H1 (cell line): ENCODE results near the gene CCDC91. TPM values are rescaled to one million over a fixed set of nuclear protein-coding genes. Genes with fewer than 3 reads are reported as not detected.

ENCODE experiments used
- CTCF ChIA-PET: fragments of 300-600 bp; sonication (Branson Sonifier 250); formaldehyde crosslinking; loops from one replicate; lab custom pipeline; 2021; ENCODE audit not compliant: partially characterized antibody; lab: Charles Lee
- POLR2A ChIA-PET: fragments of 300-600 bp; sonication (Branson Sonifier 250); formaldehyde crosslinking; loops from one replicate; lab custom pipeline; 2021; ENCODE audit warnings: inconsistent platforms; ENCODE audit not compliant: partially characterized antibody; lab: Charles Lee
- DNase-seq, 2 experiments: peaks; one replicate each; pipeline versions ENCODE4 v3.0.0 to v3.0.0-alpha.2; 2010 to 2022; ENCODE audit warnings: low spot score in 2 of 2, low read depth in 1 of 2, mixed read lengths in 1 of 2
- FAIRE-seq: peaks from 2 replicates; lab custom pipeline; 2011; peaks lifted over from hg19 to GRCh38; lab: Jason Lieb, UNC
- H2AFZ ChIP-seq: 2 replicates; pipeline ENCODE4 v1.8.1; 2012; ENCODE audit warnings: low read length, inconsistent platforms
- H2AK5ac ChIP-seq: 2 replicates; pipeline ENCODE4 v1.6.1; 2013; ENCODE audit warnings: low read depth, low read length
- H2BK120ac ChIP-seq: replicated peaks from 2 replicates; pipeline ENCODE3; 2013; ENCODE audit warnings: low read depth, low read length, inconsistent platforms
- H2BK12ac ChIP-seq: 2 replicates; pipeline ENCODE4 v1.6.1; 2013; ENCODE audit warnings: low read depth, low read length
- H2BK15ac ChIP-seq: 2 replicates; pipeline ENCODE4 v1.6.1; 2013; ENCODE audit warnings: low read length
- H2BK20ac ChIP-seq: 2 replicates; pipeline ENCODE4 v1.6.1; 2013; ENCODE audit warnings: low read length
- H2BK5ac ChIP-seq: 2 replicates; pipeline ENCODE4 v1.6.1; 2013; ENCODE audit warnings: low read depth, low read length
- H3K14ac ChIP-seq: 2 replicates; pipeline ENCODE4 v1.6.1; 2013; ENCODE audit warnings: inconsistent platforms; ENCODE audit not compliant: insufficient read length
- H3K18ac ChIP-seq: 2 replicates; pipeline ENCODE4 v1.6.1; 2013; ENCODE audit warnings: low read length; ENCODE audit errors: extremely low read depth
- H3K23ac ChIP-seq: 2 replicates; pipeline ENCODE4 v1.6.1; 2013; ENCODE audit warnings: inconsistent platforms; ENCODE audit not compliant: insufficient read length
- H3K23me2 ChIP-seq: 2 replicates; pipeline ENCODE4 v1.6.1; 2013; ENCODE audit warnings: low read depth, low read length
- H3K27ac ChIP-seq: 2 replicates; pipeline ENCODE4 v1.6.1; 2011; ENCODE audit warnings: low read depth, low read length, inconsistent platforms
- H3K27me3 ChIP-seq, 4 experiments: replicated peaks in 1 of 4; 1 replicate in 1 of 4; 2 replicates in 3 of 4; pipeline versions ENCODE4 v1.6.1 to v1.8.1; 2011 to 2013; ENCODE audit warnings: low read length in 3 of 4, mild to moderate bottlenecking in 3 of 4, inconsistent platforms in 2 of 4, mixed read lengths in 2 of 4, moderate library complexity in 1 of 4; ENCODE audit not compliant: control insufficient read depth in 3 of 4, insufficient read depth in 3 of 4; ENCODE audit errors: extremely low read depth in 1 of 4
- H3K36me3 ChIP-seq, 4 experiments: 2 replicates each; pipeline versions ENCODE4 v1.6.1 to v1.8.1; 2011 to 2013; ENCODE audit warnings: mild to moderate bottlenecking in 4 of 4, low read length in 3 of 4, moderate library complexity in 2 of 4, control low read depth in 1 of 4, inconsistent platforms in 1 of 4; ENCODE audit not compliant: insufficient read depth in 4 of 4, control insufficient read depth in 2 of 4
- H3K4ac ChIP-seq: replicated peaks from 2 replicates; pipeline ENCODE3; 2013; ENCODE audit warnings: low read length, low read depth, mixed read lengths, inconsistent platforms; ENCODE audit not compliant: insufficient read length
- H3K4me1 ChIP-seq, 4 experiments: replicated peaks in 1 of 4; 1 replicate in 1 of 4; 2 replicates in 3 of 4; pipeline versions ENCODE4 v1.6.1 to v1.8.1; 2011 to 2013; ENCODE audit warnings: low read length in 3 of 4, inconsistent platforms in 2 of 4, mixed read lengths in 1 of 4; ENCODE audit not compliant: insufficient read depth in 4 of 4, control insufficient read depth in 3 of 4
- H3K4me2 ChIP-seq, 2 experiments: 2 replicates each; pipeline versions ENCODE4 v1.6.1 to v1.8.1; 2011 to 2013; ENCODE audit warnings: low read depth in 2 of 2, low read length in 2 of 2, control low read depth in 1 of 2, inconsistent platforms in 1 of 2, mild to moderate bottlenecking in 1 of 2; ENCODE audit not compliant: insufficient read depth in 1 of 2
- H3K4me3 ChIP-seq, 4 experiments: fragments of 200-600, 300-600 bp in 1 of 4; sonication (generic), shearing (Covaris generic), sonication (Bioruptor Twin) in 1 of 4; 2 replicates each; pipeline versions ENCODE4 v1.5.1 to v1.8.1; 2011 to 2016; ENCODE audit warnings: low read length in 4 of 4, low read depth in 3 of 4, control low read depth in 2 of 4, inconsistent platforms in 2 of 4, mild to moderate bottlenecking in 2 of 4, mixed read lengths in 1 of 4, moderate library complexity in 1 of 4; ENCODE audit not compliant: insufficient read depth in 2 of 4; ENCODE audit errors: extremely low read depth in 1 of 4
- H3K56ac ChIP-seq: replicated peaks from 2 replicates; pipeline ENCODE3; 2013; ENCODE audit warnings: low read depth, mild to moderate bottlenecking, mixed read lengths, low read length, inconsistent platforms; ENCODE audit not compliant: insufficient read length
- H3K79me1 ChIP-seq: 2 replicates; pipeline ENCODE4 v1.6.1; 2013; ENCODE audit warnings: low read depth, low read length, control low read depth
- H3K79me2 ChIP-seq, 2 experiments: 2 replicates each; pipeline versions ENCODE4 v1.6.1 to v1.8.1; 2012 to 2013; ENCODE audit warnings: low read length in 2 of 2, mild to moderate bottlenecking in 2 of 2, inconsistent platforms in 1 of 2; ENCODE audit not compliant: insufficient read depth in 2 of 2, control insufficient read depth in 1 of 2
- H3K9ac ChIP-seq, 4 experiments: replicated peaks in 1 of 4; 1 replicate in 1 of 4; 2 replicates in 3 of 4; pipeline versions ENCODE4 v1.6.1 to v1.8.1; 2011 to 2013; ENCODE audit warnings: low read depth in 3 of 4, low read length in 3 of 4, control low read depth in 2 of 4, mild to moderate bottlenecking in 2 of 4, moderate library complexity in 2 of 4, inconsistent platforms in 1 of 4; ENCODE audit errors: extremely low read depth in 1 of 4
- H3K9me3 ChIP-seq, 2 experiments: 2 replicates each; pipeline versions ENCODE4 v1.6.1 to v1.8.1; 2012 to 2013; ENCODE audit warnings: mild to moderate bottlenecking in 2 of 2, moderate library complexity in 2 of 2, control low read depth in 1 of 2, inconsistent platforms in 1 of 2, low read depth in 1 of 2, low read length in 1 of 2, mixed read lengths in 1 of 2; ENCODE audit not compliant: insufficient read depth in 2 of 2
- H4K20me1 ChIP-seq, 2 experiments: replicated peaks in 1 of 2; 2 replicates each; pipeline versions ENCODE3 to v1.8.1; 2011 to 2013; ENCODE audit warnings: inconsistent platforms in 2 of 2, low read length in 2 of 2, mild to moderate bottlenecking in 1 of 2; ENCODE audit not compliant: insufficient read depth in 2 of 2, control insufficient read depth in 1 of 2
- H4K5ac ChIP-seq: 2 replicates; pipeline ENCODE4 v1.6.1; 2013; ENCODE audit warnings: low read length, low read depth, mixed read lengths, inconsistent platforms; ENCODE audit not compliant: insufficient read length
- H4K8ac ChIP-seq: 2 replicates; pipeline ENCODE4 v1.8.0; 2013; ENCODE audit warnings: mild to moderate bottlenecking, moderate library complexity, low read length, inconsistent platforms; ENCODE audit not compliant: insufficient read depth; ENCODE audit errors: extremely low read depth
- H4K91ac ChIP-seq: replicated peaks from 2 replicates; pipeline ENCODE3; 2013; ENCODE audit warnings: low read length, mixed read lengths, inconsistent platforms; ENCODE audit not compliant: insufficient read length
- CTBP2 ChIP-seq: IDR thresholded peaks from 2 replicates; pipeline ENCODE4 v1.7.0; 2011; ENCODE audit warnings: borderline replicate concordance, mild to moderate bottlenecking, moderate library complexity, mixed read lengths, low read length; ENCODE audit not compliant: insufficient read depth, insufficient read length
- EGR1 ChIP-seq: IDR thresholded peaks from 2 replicates; pipeline ENCODE4 v1.6.1; 2011; ENCODE audit warnings: low read depth, low read length, borderline replicate concordance
- GABPA ChIP-seq: IDR thresholded peaks from 2 replicates; pipeline ENCODE4 v1.6.1; 2011; ENCODE audit warnings: mild to moderate bottlenecking, low read length, moderate library complexity, borderline replicate concordance; ENCODE audit not compliant: insufficient read depth
- JUN ChIP-seq: IDR thresholded peaks from 2 replicates; pipeline ENCODE4 v1.6.1; 2011; ENCODE audit warnings: low read depth, mild to moderate bottlenecking, improper control_type of control experiment, low read length
- WGBS, 2 experiments: shearing (Covaris generic) in 1 of 2; methylation state at CpG; one replicate each; pipeline versions ENCODE4 v1.1.6 to v1.1.7; 2013 to 2015; ENCODE audit warnings: low lambda C conversion rate in 2 of 2, mixed read lengths in 2 of 2, inconsistent platforms in 1 of 2, low coverage in 1 of 2, missing lambda C conversion rate in 1 of 2; ENCODE audit not compliant: insufficient replicate concordance in 2 of 2, insufficient coverage in 1 of 2, insufficient read length in 1 of 2; ENCODE audit errors: extremely low coverage in 1 of 2, missing lambda C conversion rate in 1 of 2; 5-methylcytosine and 5-hydroxymethylcytosine counted together
- polyA plus RNA-seq, 7 experiments: library from polyadenylated mRNA; depleted of rRNA in 3 of 7; stranded (reverse) in 5 of 7; unstranded in 2 of 7; fragments of >200 nt in 5 of 7; fragments of 200-250 nt in 2 of 7; gene quantifications; 1 replicate in 5 of 7; 2 replicates in 1 of 7; 4 replicates in 1 of 7; pipeline versions ENCODE4 v1.2.1 to v1.2.3, GENCODE V29; 2011 to 2013; ENCODE audit warnings: missing spikeins in 2 of 7, mixed read lengths in 2 of 7
- total RNA-seq: library from RNA; stranded (reverse); fragmentation: NEBNext Ultra II Directional; extraction: Animal tissue kit (Norgen Biotek cat#: 25700); gene quantifications from 2 replicates; pipeline ENCODE4 v1.2.1, GENCODE V29; 2021

The CCDC91 gene
- total and polyA plus RNA-seq, 2 of the 8 experiments (the other 6 are each of a cell fraction or from before 2014, with no cell fraction given) = 8.6 to 23.1 TPM

DNA sequence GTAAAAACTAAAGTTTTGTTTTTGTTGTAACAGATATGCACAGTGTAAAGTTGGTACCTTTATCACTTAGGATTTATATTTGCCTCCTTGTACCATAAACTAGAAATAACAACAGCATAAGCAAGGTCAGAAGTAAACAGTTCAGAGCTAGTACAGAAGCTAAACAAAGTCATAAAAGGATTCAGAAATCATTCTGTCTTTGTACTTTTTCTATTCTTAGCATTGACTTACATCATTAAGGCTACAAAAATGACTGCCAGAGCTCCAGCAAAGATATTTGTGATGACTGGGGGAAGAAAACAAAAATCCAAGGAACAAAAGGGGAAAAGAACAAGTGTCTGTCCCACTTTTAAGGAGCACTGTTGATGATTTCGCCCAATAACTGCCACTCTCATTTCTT is 347.2 kb downstream of the CCDC91 start:
- WGBS, 2 experiments = 83% methylated on average over 1 of the region's 1 CpG; no CpG with 5 or more reads in 1 of the 2 experiments
- Histone ChIP-seq H3K4me1 (peaks cover 0 to 2% (median 0%) of the 10 kb centered on the region in 4 experiments; a peak in 1 of 7 replicates), H3K4ac (no peak overlapping the region), H3K4me3 (no peak overlapping the region), H3K79me2 (no peaks in the 10 kb centered on the region), H2AFZ (no peak overlapping the region), H4K8ac (no peak overlapping the region), H3K4me2 (no peak overlapping the region), H3K9ac (no peak overlapping the region), H2BK20ac (no peak overlapping the region), H3K18ac (no peak overlapping the region), H2BK120ac (no peak overlapping the region), H3K36me3 (no peaks in the 10 kb centered on the region), H4K91ac (no peak overlapping the region), H3K56ac (no peak overlapping the region), H3K23ac (no peak overlapping the region), H3K79me1 (no peaks in the 10 kb centered on the region), H3K23me2 (no peaks in the 10 kb centered on the region), H2BK5ac (no peak overlapping the region), H3K27me3 (no peaks in the 10 kb centered on the region), H2BK12ac (no peak overlapping the region), H2BK15ac (no peak overlapping the region), H4K5ac (no peak overlapping the region), H2AK5ac (no peak overlapping the region), H3K14ac (no peak overlapping the region), H3K9me3 (no peaks in the 10 kb centered on the region), H4K20me1 (no peaks in the 10 kb centered on the region), H3K27ac (no peak overlapping the region)
- CTCF ChIA-PET = no interaction called here
- no peak for FAIRE-seq
- DNase-seq = no peak
- POLR2A ChIA-PET = no interaction called here
- no peak for TF ChIP-seq EGR1
- no peak for TF ChIP-seq JUN
- no peak for TF ChIP-seq CTBP2
- TF ChIP-seq GABPA = no peak
